GM12865 (cell line): ENCODE data around the gene RPS19.

Experiments used
- DNase-seq: peaks from one replicate; pipeline ENCODE4 v3.0.0; 2010; ENCODE audit warnings: low read depth
- H3K4me3 ChIP-seq: 2 replicates; pipeline ENCODE4 v1.5.1; 2011; ENCODE audit warnings: mild to moderate bottlenecking, low read depth, low read length, control low read depth
- TF ChIP-seq, protein P1 (sequence below): IDR thresholded peaks from 2 replicates; pipeline ENCODE4 v1.5.1; 2011; ENCODE audit warnings: low read length, control low read depth, low read depth, inconsistent platforms; ENCODE audit not compliant: insufficient read depth; ENCODE audit errors: missing control alignments

Gene RPS19

DNA sequence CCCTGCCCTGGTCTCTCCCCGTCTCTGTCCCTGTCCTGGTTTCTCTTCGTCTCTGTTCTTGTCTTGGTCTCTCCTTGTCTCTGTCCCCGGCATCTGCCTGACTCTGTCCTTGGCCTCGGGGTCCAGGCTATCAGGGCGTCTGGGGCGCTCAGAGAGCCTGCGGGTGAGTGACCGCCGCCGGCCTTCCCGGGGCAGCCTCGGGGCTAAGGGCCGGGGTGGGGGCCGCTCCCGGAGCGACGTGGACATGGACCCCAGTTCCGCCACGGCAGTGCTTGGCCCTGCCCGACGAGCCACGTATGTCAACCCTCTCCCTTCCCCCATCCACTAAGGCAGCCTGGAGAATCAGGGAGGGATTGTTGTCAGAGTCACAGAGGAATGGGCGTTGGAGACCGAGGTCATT is 37.8 kb downstream of the RPS19 start:
- TF ChIP-seq, protein P1, sequence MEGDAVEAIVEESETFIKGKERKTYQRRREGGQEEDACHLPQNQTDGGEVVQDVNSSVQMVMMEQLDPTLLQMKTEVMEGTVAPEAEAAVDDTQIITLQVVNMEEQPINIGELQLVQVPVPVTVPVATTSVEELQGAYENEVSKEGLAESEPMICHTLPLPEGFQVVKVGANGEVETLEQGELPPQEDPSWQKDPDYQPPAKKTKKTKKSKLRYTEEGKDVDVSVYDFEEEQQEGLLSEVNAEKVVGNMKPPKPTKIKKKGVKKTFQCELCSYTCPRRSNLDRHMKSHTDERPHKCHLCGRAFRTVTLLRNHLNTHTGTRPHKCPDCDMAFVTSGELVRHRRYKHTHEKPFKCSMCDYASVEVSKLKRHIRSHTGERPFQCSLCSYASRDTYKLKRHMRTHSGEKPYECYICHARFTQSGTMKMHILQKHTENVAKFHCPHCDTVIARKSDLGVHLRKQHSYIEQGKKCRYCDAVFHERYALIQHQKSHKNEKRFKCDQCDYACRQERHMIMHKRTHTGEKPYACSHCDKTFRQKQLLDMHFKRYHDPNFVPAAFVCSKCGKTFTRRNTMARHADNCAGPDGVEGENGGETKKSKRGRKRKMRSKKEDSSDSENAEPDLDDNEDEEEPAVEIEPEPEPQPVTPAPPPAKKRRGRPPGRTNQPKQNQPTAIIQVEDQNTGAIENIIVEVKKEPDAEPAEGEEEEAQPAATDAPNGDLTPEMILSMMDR: no peak
- DNase-seq: no peak

GRCh38 chr19:41898235-41898634 is 38.2 kb downstream of the RPS19 start:
- DNase-seq: no peak
- TF ChIP-seq, protein P1: no peak
- H3K4me3 ChIP-seq: no peak overlapping the region

More for the DNA sequence above, 37.8 kb downstream of the RPS19 start:
- H3K4me3 ChIP-seq: no peak overlapping the region

- H3K4me3 ChIP-seq: no peak overlapping the region
- no peak for DNase-seq
- TF ChIP-seq, protein P1: no peak
Observed at GRCh38 chr19:41901707-41902360, 41.8 kb downstream of the RPS19 start.

GRCh38 chr19:41902594-41902993 is 42.5 kb downstream of the RPS19 start:
- no peak for DNase-seq
- no peak overlapping the region for H3K4me3 ChIP-seq
- TF ChIP-seq, protein P1: no peak

DNA sequence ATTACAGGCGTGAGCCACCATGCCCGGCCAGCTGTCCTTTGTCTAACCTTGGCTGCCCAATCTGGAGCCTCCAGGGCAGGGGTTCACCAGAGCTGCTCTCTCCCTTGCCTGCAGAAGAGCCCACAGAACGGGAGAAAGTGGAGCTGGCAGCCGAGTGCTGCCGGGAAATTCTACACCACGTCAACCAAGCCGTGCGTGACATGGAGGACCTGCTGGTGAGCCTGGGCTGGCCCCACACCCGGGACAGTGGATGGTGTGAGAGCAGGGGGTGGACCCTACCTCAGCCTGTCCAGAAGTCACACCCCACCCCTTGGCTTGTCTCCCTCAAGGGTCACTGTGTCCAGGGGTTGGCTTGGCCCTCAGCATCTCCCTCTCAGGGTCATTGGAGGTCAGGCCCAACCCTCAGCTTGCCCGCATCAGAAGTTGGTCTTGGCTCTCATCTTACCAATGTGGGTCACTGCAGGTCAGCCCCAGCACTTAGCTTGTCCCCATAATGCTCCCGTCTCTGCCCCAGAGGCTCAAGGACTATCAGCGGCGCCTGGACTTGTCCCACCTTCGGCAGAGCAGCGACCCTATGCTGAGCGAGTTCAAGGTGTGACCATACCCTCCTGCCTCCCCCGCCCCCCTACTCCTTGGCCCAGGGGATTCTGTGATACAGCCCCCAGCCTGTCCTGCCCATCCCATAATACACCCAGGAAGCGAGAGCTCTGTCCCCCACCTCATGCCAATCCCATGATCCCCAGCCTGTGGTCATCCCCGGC is 43.3 kb downstream of the RPS19 start:
- TF ChIP-seq, protein P1: no peak
- DNase-seq: no peak
- no peak overlapping the region for H3K4me3 ChIP-seq

DNA sequence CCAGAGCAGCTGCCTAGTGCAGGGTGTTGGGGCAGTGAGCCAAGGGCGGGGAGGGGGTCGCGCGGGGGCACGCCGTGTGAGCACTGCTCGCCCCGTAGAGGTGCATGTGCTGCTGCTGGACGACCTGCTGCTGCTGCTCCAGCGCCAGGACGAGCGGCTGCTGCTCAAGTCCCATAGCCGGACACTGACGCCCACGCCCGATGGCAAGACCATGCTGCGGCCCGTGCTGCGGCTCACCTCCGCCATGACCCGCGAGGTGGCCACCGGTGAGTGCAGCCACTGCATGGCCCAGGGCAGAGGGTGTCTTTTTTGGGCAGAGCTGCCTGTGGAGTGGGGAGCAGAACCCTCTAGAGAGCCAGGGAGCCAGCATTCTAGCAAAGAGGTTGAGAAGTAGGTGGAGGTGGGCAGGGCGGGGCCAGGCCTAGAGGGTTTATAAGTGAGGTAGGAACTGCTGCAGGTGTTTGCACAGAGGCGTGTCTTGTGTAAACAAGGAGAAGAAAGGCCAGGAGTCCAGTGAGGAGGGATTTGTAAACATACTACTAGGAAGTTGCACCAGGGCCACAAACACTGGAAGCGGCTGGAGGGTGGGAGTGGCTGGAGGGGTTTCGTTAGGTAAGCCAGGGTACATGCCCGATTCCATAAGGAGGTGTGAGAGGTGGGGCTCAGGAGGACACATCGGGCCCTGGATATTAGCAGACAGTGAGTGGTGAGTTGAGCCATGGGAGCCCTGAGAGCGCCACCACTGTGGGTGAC is 44.2 kb downstream of the RPS19 start:
- DNase-seq: no peak
- H3K4me3 ChIP-seq: no peak overlapping the region
- TF ChIP-seq, protein P1: no peak
